ENCODE data around the gene MTX2.

The MTX2 gene

DNA sequence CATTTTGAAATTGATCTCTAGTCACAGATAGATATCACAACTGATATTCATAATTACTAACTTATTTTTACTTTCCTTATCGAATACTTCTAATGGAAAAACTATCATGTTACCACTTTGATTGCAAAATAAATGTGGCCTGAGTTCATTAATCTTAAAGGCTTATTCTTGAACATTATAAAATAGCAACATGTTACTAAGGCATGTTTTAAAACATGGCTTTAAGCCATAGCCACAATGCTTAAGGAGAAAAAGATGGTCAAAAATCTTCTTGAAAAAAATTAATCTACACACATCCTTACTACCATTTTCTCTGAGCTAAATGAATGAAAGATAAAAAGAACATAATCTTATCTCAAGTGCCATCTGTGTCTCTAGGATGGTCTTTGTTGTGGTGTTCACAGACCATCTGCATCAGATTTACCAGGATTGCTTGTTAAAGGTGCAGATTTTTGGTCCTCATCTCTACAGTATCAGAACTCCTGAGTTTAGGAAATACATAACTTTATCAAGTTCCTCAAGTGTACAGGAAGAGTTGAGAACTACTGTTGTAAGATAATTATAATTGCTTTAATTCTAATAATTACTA lies 15.3 kb downstream of the MTX2 start:
- DNase-seq (ENCODE audit: low read depth), result no peak
- H3K4me3 ChIP-seq (ENCODE audit: low read depth, low read length), result no peak overlapping the region
- TF ChIP-seq CTCF (conservative IDR thresholded peaks at IDR 0.05; ENCODE audit: low read depth, low read length), result no peak

DNA sequence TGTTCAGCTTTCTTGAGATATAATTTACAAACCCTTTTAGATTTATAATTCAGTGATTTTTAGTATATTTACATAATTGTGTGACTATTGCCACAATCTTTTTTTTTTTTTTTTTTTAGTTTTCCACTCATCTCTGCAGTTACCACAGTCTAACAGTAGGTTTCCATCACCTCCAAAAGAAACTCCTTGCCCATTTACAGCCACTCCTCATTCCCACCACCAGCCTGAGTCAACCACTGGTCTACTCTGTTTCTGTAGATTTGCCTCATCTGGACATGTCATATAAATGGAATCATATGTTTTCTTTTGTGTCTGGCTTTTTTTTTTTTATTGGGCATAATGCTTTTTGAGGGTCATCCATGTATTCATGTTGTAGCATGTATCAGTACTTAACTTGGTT lies 16.1 kb downstream of the MTX2 start:
- no peak overlapping the region for H3K4me3 ChIP-seq (ENCODE audit: low read depth, low read length)
- no peak for TF ChIP-seq CTCF (conservative IDR thresholded peaks at IDR 0.05; ENCODE audit: low read depth, low read length)
- DNase-seq (ENCODE audit: low read depth), result no peak

DNA sequence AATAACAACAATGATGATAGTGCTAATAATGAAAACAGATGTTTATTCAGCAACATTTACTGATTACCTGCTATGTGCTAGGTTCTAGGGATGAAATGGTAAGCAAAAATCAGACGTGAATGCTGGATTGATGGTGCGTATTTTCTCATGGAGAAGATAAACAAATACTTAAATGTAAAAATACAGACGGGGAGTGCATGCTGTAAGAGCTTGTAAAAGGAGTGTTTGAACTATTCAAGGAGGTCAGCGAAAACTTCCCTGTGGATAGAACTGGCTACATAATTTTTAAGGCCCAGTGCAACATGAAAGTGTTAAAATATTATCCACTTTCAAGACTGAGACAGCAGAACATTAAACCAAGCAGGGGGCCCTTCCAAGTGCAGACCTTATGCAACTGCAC lies 22.1 kb downstream of the MTX2 start:
- no peak for DNase-seq (ENCODE audit: low read depth)
- H3K4me3 ChIP-seq (ENCODE audit: low read depth, low read length), result no peak overlapping the region
- no peak for TF ChIP-seq CTCF (conservative IDR thresholded peaks at IDR 0.05; ENCODE audit: low read depth, low read length)

- no peak for TF ChIP-seq CTCF (conservative IDR thresholded peaks at IDR 0.05; ENCODE audit: low read depth, low read length)
These were observed 22.6 kb downstream of the MTX2 start for GRCh38 chr2:176291809-176292283.

DNA sequence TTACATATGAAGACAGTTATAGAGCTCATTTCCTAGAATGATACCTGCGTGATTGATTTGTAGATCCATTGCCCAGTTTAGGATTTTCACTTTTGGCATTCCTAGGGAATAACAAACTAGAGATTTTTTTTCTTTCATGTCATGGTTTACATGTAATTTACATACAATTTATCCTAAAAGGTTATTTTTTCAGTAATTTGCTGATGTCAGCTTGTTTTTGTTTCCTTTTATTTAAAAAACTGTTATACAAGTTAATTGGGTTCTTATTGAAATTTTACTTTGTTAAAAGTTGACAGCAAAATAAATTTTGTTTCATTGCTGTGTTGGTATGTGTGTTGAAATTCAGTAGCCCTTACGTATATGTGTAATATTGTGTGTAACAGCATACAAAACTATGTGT lies 23.4 kb downstream of the MTX2 start:
- no peak overlapping the region for H3K4me3 ChIP-seq (ENCODE audit: low read depth, low read length)
- no peak for TF ChIP-seq CTCF (conservative IDR thresholded peaks at IDR 0.05; ENCODE audit: low read depth, low read length)
- no peak for DNase-seq (ENCODE audit: low read depth)

More at GRCh38 chr2:176291809-176292283, 22.6 kb downstream of the MTX2 start:
- DNase-seq (ENCODE audit: low read depth), result no peak
- H3K4me3 ChIP-seq (ENCODE audit: low read depth, low read length), result no peak overlapping the region

GRCh38 chr2:176293334-176293733 lies 24.1 kb downstream of the MTX2 start:
- TF ChIP-seq CTCF (conservative IDR thresholded peaks at IDR 0.05; ENCODE audit: low read depth, low read length), result no peak
- H3K4me3 ChIP-seq (ENCODE audit: low read depth, low read length), result no peak overlapping the region
- no peak for DNase-seq (ENCODE audit: low read depth)

DNA sequence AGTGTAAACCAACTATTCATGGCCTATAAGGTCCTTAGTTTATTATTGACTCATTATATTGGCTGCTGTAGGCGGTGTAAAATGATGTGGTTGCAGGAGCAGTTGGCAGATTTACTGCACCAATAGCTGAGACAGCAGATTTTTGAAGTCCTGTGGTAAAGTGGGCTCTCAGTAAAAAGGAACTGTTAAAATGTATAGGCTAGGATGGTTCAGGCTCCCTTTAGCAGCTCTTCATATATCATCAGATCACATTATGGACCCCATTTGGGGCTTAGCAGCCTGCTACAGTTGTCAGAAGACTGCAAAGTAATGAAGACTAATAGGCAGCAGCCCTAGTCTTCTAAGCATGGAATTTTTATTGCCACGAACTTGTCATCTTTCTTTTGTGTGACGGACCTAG lies 27.8 kb downstream of the MTX2 start:
- no peak overlapping the region for H3K4me3 ChIP-seq (ENCODE audit: low read depth, low read length)
- no peak for DNase-seq (ENCODE audit: low read depth)
- no peak for TF ChIP-seq CTCF (conservative IDR thresholded peaks at IDR 0.05; ENCODE audit: low read depth, low read length)

Data from choroid plexus epithelial cell (primary cell).